ENCODE measurements around the gene PZP. TPM values are rescaled to one million over a fixed set of nuclear protein-coding genes. Genes with fewer than 3 reads are reported as not detected.

PZP gene
- total and polyA plus RNA-seq, 2 donors: 0.28 to 1.7 TPM

Other genes with a start within 250 kb of the PZP start
- 3.8 TPM for gene KLRG1, start 218.8 kb downstream of the PZP start, total RNA-seq
- 2.5 TPM for gene KLRG1, start 218.8 kb downstream of the PZP start, polyA plus RNA-seq
- 428 TPM for gene A2M, start 92.5 kb downstream of the PZP start, total RNA-seq
- gene A2M, start 92.5 kb downstream of the PZP start, polyA plus RNA-seq: 990 TPM

Data from urinary bladder (tissue), 2 donors.